ENCODE results near the gene LRRC37A2.
"Not testable (repeated sequence)": the region's sequence is repeated elsewhere in the genome, so short reads cannot be mapped to it uniquely, and the experiment has no call there.

- TF ChIP-seq CTCF (IDR thresholded peaks at IDR 0.05); POLR2AphosphoS5 (IDR thresholded peaks at IDR 0.05; ENCODE audit: insufficient read depth in 1 of 2, low read depth in 1 of 2); POLR2A (IDR thresholded peaks at IDR 0.05): not testable (repeated sequence)
These were observed 78.2 kb downstream of the LRRC37A2 start, which contains the start of gene NSF for GRCh38 chr17:46590157-46591146.

Measured in vagina (tissue), 2 donors.